Measurements from ENCODE around the gene FRYL.

Gene FRYL

GRCh38 chr4:48668254-48669017 is 111.6 kb downstream of the FRYL start:
- Histone ChIP-seq H3K36me3 (ENCODE audit: control insufficient read depth, insufficient read depth, low read length, severe bottlenecking) (no peaks in the 10 kb centered on the region), H3K9ac (ENCODE audit: low read length) (no peak overlapping the region), H3K4me3 (ENCODE audit: low read length) (no peak overlapping the region), H3K9me3 (ENCODE audit: control insufficient read depth, low read length) (no peaks in the 10 kb centered on the region), H3K27me3 (replicated peaks; ENCODE audit: control insufficient read depth, insufficient read depth, low read length) (no peaks in the 10 kb centered on the region), H3K4me1 (ENCODE audit: control insufficient read depth, insufficient read depth, low read length) (no peaks in the 10 kb centered on the region)
- no peak for DNase-seq (ENCODE audit: low read depth)

- Histone ChIP-seq H3K27me3 (replicated peaks; ENCODE audit: control insufficient read depth, insufficient read depth, low read length) (no peaks in the 10 kb centered on the region), H3K9me3 (ENCODE audit: control insufficient read depth, low read length) (no peaks in the 10 kb centered on the region), H3K9ac (ENCODE audit: low read length) (no peak overlapping the region), H3K4me3 (ENCODE audit: low read length) (no peak overlapping the region), H3K36me3 (ENCODE audit: control insufficient read depth, insufficient read depth, low read length, severe bottlenecking) (no peaks in the 10 kb centered on the region), H3K4me1 (ENCODE audit: control insufficient read depth, insufficient read depth, low read length) (no peaks in the 10 kb centered on the region)
- no peak for DNase-seq (ENCODE audit: low read depth)
Measured at GRCh38 chr4:48667148-48667547, 112.9 kb downstream of the FRYL start.

DNA sequence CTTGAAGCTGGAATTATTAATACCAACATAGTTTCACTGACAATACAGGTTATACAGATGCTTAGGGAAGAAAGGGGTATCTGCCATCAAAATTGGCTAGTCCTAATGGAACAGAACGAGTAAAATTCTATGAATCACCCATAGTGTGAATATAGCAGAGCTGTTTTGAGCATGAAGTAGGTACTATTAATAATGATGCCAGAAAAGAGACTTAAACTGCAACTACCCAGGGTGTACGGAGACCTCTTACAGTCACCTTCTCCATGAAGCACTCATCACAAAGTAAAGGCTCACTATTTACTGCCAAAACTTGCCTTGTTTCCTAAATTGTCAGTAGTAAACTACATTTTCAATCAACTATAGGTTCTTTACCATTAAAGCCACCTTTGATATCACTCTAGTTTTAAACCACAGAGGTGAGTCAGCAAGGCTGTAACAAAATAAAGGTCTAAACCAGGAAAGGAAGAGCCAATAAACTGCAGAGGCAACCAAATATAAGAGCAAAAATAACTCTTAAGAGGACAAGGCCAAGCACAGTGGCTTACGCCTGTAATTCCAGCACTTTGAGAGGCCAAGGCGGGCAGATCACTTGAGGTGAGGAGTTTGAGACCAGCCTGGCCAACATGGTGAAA is 114.4 kb downstream of the FRYL start:
- no peak for DNase-seq (ENCODE audit: low read depth)
- Histone ChIP-seq H3K4me1 (ENCODE audit: control insufficient read depth, insufficient read depth, low read length) (no peaks in the 10 kb centered on the region), H3K9ac (ENCODE audit: low read length) (no peak overlapping the region), H3K9me3 (ENCODE audit: control insufficient read depth, low read length) (no peaks in the 10 kb centered on the region), H3K27me3 (replicated peaks; ENCODE audit: control insufficient read depth, insufficient read depth, low read length) (no peaks in the 10 kb centered on the region), H3K4me3 (ENCODE audit: low read length) (no peak overlapping the region), H3K36me3 (ENCODE audit: control insufficient read depth, insufficient read depth, low read length, severe bottlenecking) (no peaks in the 10 kb centered on the region)

DNA sequence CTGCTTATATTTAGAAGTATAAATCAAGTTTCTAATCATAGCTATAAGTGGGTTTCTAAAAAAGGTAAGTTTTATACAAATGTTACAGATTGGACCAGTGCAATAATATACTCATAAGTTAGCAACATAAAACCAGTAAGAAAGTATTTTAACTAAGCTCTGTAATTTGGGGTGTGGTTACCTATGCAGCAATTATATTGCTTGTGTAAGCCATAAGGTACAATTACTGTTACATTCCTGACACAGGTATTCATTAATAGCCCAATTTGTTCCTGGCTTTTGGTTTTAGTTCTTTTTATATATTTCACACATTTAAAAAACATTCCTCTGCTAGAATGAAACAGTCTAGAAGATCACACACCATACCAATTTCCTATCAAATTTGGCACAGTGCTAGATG is 115.1 kb downstream of the FRYL start:
- no peaks in the 10 kb centered on the region for H3K9me3 ChIP-seq (ENCODE audit: control insufficient read depth, low read length)
- H3K9ac ChIP-seq (ENCODE audit: low read length), result no peak overlapping the region
- DNase-seq (ENCODE audit: low read depth), result no peak
- H3K4me3 ChIP-seq (ENCODE audit: low read length), result no peak overlapping the region
- no peaks in the 10 kb centered on the region for H3K4me1 ChIP-seq (ENCODE audit: control insufficient read depth, insufficient read depth, low read length)
- H3K36me3 ChIP-seq (ENCODE audit: control insufficient read depth, insufficient read depth, low read length, severe bottlenecking), result no peaks in the 10 kb centered on the region
- no peaks in the 10 kb centered on the region for H3K27me3 ChIP-seq (replicated peaks; ENCODE audit: control insufficient read depth, insufficient read depth, low read length)

DNA sequence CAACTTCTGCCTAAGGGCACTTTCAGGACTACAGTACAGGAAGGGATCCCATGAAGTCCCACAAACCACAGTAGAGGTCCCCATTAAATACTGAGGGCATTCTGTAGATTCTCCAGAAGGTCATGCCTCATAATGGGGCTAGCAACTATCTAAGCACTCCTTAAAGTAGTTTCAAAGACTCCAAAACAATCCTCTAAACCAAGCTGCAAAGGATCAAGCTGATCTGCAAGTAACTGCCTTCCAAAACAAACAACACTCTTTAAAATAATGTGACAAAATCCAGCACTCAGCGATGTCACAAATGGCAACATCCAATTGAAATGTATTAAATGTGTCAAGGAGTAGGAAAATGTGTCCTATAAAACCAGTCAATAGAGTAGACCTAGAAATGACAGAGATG is 118.7 kb downstream of the FRYL start:
- Histone ChIP-seq H3K9me3 (ENCODE audit: control insufficient read depth, low read length) (no peaks in the 10 kb centered on the region), H3K4me3 (ENCODE audit: low read length) (no peak overlapping the region), H3K36me3 (ENCODE audit: control insufficient read depth, insufficient read depth, low read length, severe bottlenecking) (no peaks in the 10 kb centered on the region), H3K9ac (ENCODE audit: low read length) (no peak overlapping the region), H3K27me3 (replicated peaks; ENCODE audit: control insufficient read depth, insufficient read depth, low read length) (no peaks in the 10 kb centered on the region), H3K4me1 (ENCODE audit: control insufficient read depth, insufficient read depth, low read length) (no peaks in the 10 kb centered on the region)
- no peak for DNase-seq (ENCODE audit: low read depth)

DNA sequence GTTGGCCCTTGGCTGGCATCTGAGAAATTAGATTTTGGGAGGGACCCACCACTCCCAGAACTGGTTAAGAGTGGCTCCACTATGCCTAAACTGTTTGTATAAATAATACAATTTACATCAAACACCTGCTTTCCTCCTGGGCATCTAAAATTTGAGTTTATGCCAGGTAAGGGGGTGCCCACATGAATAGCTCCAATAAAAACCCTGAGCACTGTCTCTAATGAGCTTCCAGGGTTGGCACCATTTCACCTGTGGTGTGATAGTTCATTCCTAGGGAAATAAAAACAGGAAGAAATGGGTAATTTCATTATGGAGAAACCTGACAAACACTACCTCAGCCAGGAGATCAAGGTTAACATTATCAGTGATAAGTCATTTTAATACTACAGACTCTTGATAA is 119.7 kb downstream of the FRYL start:
- H3K4me3 ChIP-seq (ENCODE audit: low read length), result no peak overlapping the region
- H3K4me1 ChIP-seq (ENCODE audit: control insufficient read depth, insufficient read depth, low read length), result no peaks in the 10 kb centered on the region
- H3K9me3 ChIP-seq (ENCODE audit: control insufficient read depth, low read length), result no peaks in the 10 kb centered on the region
- no peaks in the 10 kb centered on the region for H3K36me3 ChIP-seq (ENCODE audit: control insufficient read depth, insufficient read depth, low read length, severe bottlenecking)
- no peak for DNase-seq (ENCODE audit: low read depth)
- H3K27me3 ChIP-seq (replicated peaks; ENCODE audit: control insufficient read depth, insufficient read depth, low read length), result no peaks in the 10 kb centered on the region
- no peak overlapping the region for H3K9ac ChIP-seq (ENCODE audit: low read length)

GRCh38 chr4:48654015-48654664 is 125.9 kb downstream of the FRYL start:
- peak overlapping the region; percentile 14 for H3K9ac ChIP-seq (ENCODE audit: low read length)

GRCh38 chr4:48653217-48654014 is 126.7 kb downstream of the FRYL start:
- peaks cover 18% of the 10 kb centered on the region for H3K4me1 ChIP-seq (ENCODE audit: control insufficient read depth, insufficient read depth, low read length)
- H3K9me3 ChIP-seq (ENCODE audit: control insufficient read depth, low read length), result no peaks in the 10 kb centered on the region
- DNase-seq (ENCODE audit: low read depth), result peak; percentile 2
- peak overlapping the region; percentile 14 for H3K9ac ChIP-seq (ENCODE audit: low read length)
- H3K4me3 ChIP-seq (ENCODE audit: low read length), result peak overlapping the region; percentile 71
- no peaks in the 10 kb centered on the region for H3K36me3 ChIP-seq (ENCODE audit: control insufficient read depth, insufficient read depth, low read length, severe bottlenecking)
- H3K27me3 ChIP-seq (replicated peaks; ENCODE audit: control insufficient read depth, insufficient read depth, low read length), result no peaks in the 10 kb centered on the region

More at GRCh38 chr4:48654015-48654664, 125.9 kb downstream of the FRYL start:
- Histone ChIP-seq H3K27me3 (replicated peaks; ENCODE audit: control insufficient read depth, insufficient read depth, low read length) (no peaks in the 10 kb centered on the region), H3K36me3 (ENCODE audit: control insufficient read depth, insufficient read depth, low read length, severe bottlenecking) (no peaks in the 10 kb centered on the region), H3K4me3 (ENCODE audit: low read length) (peak overlapping the region; percentile 71), H3K9me3 (ENCODE audit: control insufficient read depth, low read length) (no peaks in the 10 kb centered on the region), H3K4me1 (ENCODE audit: control insufficient read depth, insufficient read depth, low read length) (peaks cover 18% of the 10 kb centered on the region)
- DNase-seq (ENCODE audit: low read depth), result no peak

DNA sequence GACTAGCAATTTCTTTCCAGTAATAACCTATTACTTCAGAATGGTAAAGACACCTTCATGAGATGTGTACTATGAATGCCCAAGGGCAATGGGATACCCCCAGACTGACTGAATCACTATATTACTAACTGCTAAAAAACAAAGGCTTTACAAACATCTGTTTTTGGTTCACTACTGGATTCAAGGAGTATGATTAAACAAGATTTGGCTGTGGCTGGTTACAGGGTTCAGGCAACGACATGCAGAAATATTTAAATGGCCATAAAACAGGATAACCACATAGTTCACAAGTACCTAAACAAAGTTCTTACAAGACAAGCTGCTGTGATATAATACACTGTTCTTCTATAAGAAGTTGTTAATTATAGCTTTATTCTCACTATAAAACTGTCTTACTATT is 128.2 kb downstream of the FRYL start:
- Histone ChIP-seq H3K4me1 (ENCODE audit: control insufficient read depth, insufficient read depth, low read length) (peaks cover 18% of the 10 kb centered on the region), H3K4me3 (ENCODE audit: low read length) (no peak overlapping the region), H3K9ac (ENCODE audit: low read length) (no peak overlapping the region), H3K27me3 (replicated peaks; ENCODE audit: control insufficient read depth, insufficient read depth, low read length) (no peaks in the 10 kb centered on the region), H3K36me3 (ENCODE audit: control insufficient read depth, insufficient read depth, low read length, severe bottlenecking) (no peaks in the 10 kb centered on the region), H3K9me3 (ENCODE audit: control insufficient read depth, low read length) (no peaks in the 10 kb centered on the region)
- DNase-seq (ENCODE audit: low read depth), result peak; percentile 66

- DNase-seq (ENCODE audit: low read depth), result no peak
- H3K27me3 ChIP-seq (replicated peaks; ENCODE audit: control insufficient read depth, insufficient read depth, low read length), result no peaks in the 10 kb centered on the region
- peaks cover 17% of the 10 kb centered on the region for H3K4me1 ChIP-seq (ENCODE audit: control insufficient read depth, insufficient read depth, low read length)
- no peaks in the 10 kb centered on the region for H3K9me3 ChIP-seq (ENCODE audit: control insufficient read depth, low read length)
- no peak overlapping the region for H3K9ac ChIP-seq (ENCODE audit: low read length)
- H3K36me3 ChIP-seq (ENCODE audit: control insufficient read depth, insufficient read depth, low read length, severe bottlenecking), result no peaks in the 10 kb centered on the region
- H3K4me3 ChIP-seq (ENCODE audit: low read length), result no peak overlapping the region
Measured at GRCh38 chr4:48649505-48649904, 130.6 kb downstream of the FRYL start.

All from adipocyte (in vitro differentiated cells).